Upper lobe of right lung (tissue), 1 donor: ENCODE measurements around the gene ANAPC2. TPM values are rescaled to one million over a fixed set of nuclear protein-coding genes. Genes with fewer than 3 reads are reported as not detected.
A peak's percentile ranks its signal among the peaks of the same experiment; 100 is the strongest.
"Not testable (repeated sequence)": the region's sequence is repeated elsewhere in the genome, so short reads cannot be mapped to it uniquely, and the experiment has no call there.

ENCODE experiments used
- ATAC-seq: fragments of 200-7000 bp; cut with Tn5 transposase; one replicate; pipeline ENCODE4 v1.9.1; 2020; ENCODE audit warnings: mild to moderate bottlenecking, moderate library complexity
- DNase-seq: peaks from one replicate; pipeline ENCODE4 v3.0.0-alpha.2; 2020
- H3K27ac ChIP-seq: fragments of 200-600 bp; one replicate; pipeline ENCODE4 v1.8.0; 2022
- H3K27me3 ChIP-seq: fragments of 200-600 bp; one replicate; pipeline ENCODE4 v1.8.0; 2022; ENCODE audit warnings: mild to moderate bottlenecking
- H3K36me3 ChIP-seq: fragments of 200-600 bp; one replicate; pipeline ENCODE4 v1.8.0; 2022
- H3K4me1 ChIP-seq: fragments of 200-600 bp; one replicate; pipeline ENCODE4 v1.8.0; 2022
- H3K4me3 ChIP-seq: fragments of 200-600 bp; one replicate; pipeline ENCODE4 v1.8.0; 2022; ENCODE audit warnings: mild to moderate bottlenecking
- H3K9me3 ChIP-seq: fragments of 200-600 bp; one replicate; pipeline ENCODE4 v1.8.0; 2022
- CTCF ChIP-seq: fragments of 200-600 bp; IDR thresholded peaks from one replicate; pipeline ENCODE4 v1.8.0; 2022; ENCODE audit warnings: antibody characterized with exemption
- intact Hi-C: fragments of 100-400 bp; cut with DNase I; formaldehyde crosslinking; loops from one replicate; pipeline ENCODE4 v1.11.0; 2022
- total RNA-seq: library from RNA; stranded (reverse); fragmentation: NEBNext Ultra II Directional; extraction: Animal tissue kit (Norgen Biotek cat#: 25700); gene quantifications from one replicate; pipeline ENCODE4 v1.2.1, GENCODE V29; 2021
- donor health status: DM: no; HTN: yes; CAD: no; lungs with severe emphysema.

The ANAPC2 gene
- total RNA-seq, 1 donor from 2014 or later: 51.4 TPM

GRCh38 chr9:137138722-137139467 lies 49.5 kb downstream of the ANAPC2 start, which contains the start of gene GRIN1:
Gene GRIN1, plus strand, starts transcription at chr9:137139154. Its CDS starts 333 bp downstream, at chr9:137139487.
- Histone ChIP-seq H3K27ac (no peak within 1 kb of the TSS), H3K9me3 (no peaks in the 10 kb centered on the region), H3K4me3 (no peak within 1 kb of the TSS), H3K4me1 (no peaks in the 10 kb centered on the region), H3K27me3 (peaks cover 72% of the 10 kb centered on the region), H3K36me3 (no peaks in the 10 kb centered on the region)
- DNase-seq (peak; percentile 70), ATAC-seq (peak; percentile 63)
- no peak for TF ChIP-seq CTCF
- intact Hi-C loops: no loop called here

GRCh38 chr9:137138058-137138721 lies 50.2 kb downstream of the ANAPC2 start:
- ATAC-seq: no peak
- no peak overlapping the region for H3K4me3 ChIP-seq
- no peak overlapping the region for H3K27ac ChIP-seq
- DNase-seq: peak; percentile 53
- intact Hi-C loops: no loop called here
- H3K36me3 ChIP-seq: no peaks in the 10 kb centered on the region
- TF ChIP-seq CTCF: no peak
- H3K27me3 ChIP-seq: peaks cover 67% of the 10 kb centered on the region
- H3K9me3 ChIP-seq: no peaks in the 10 kb centered on the region
- no peaks in the 10 kb centered on the region for H3K4me1 ChIP-seq

GRCh38 chr9:137136881-137137607 lies 51.3 kb downstream of the ANAPC2 start:
- H3K27me3 ChIP-seq: peaks cover 56% of the 10 kb centered on the region
- intact Hi-C loops: no loop called here
- DNase-seq: peak; percentile 31

GRCh38 chr9:137136261-137136880 lies 52.0 kb downstream of the ANAPC2 start:
- Histone ChIP-seq H3K27me3 (peaks cover 56% of the 10 kb centered on the region), H3K4me3 (no peak overlapping the region), H3K27ac (no peak overlapping the region), H3K36me3 (no peaks in the 10 kb centered on the region), H3K9me3 (no peaks in the 10 kb centered on the region), H3K4me1 (no peaks in the 10 kb centered on the region)
- ATAC-seq (no peak), DNase-seq (peak; percentile 62)
- intact Hi-C loops: no loop called here
- TF ChIP-seq CTCF: no peak

More at GRCh38 chr9:137136881-137137607, 51.3 kb downstream of the ANAPC2 start:
- Histone ChIP-seq H3K4me3 (no peak overlapping the region), H3K4me1 (no peaks in the 10 kb centered on the region), H3K9me3 (no peaks in the 10 kb centered on the region), H3K36me3 (no peaks in the 10 kb centered on the region), H3K27ac (no peak overlapping the region)
- TF ChIP-seq CTCF: no peak
- no peak for ATAC-seq

- intact Hi-C loops: not testable (repeated sequence)
These were observed 53.2 kb downstream of the ANAPC2 start for GRCh38 chr9:137135154-137135553.

More at GRCh38 chr9:137135154-137135553, 53.2 kb downstream of the ANAPC2 start:
- not testable (repeated sequence) for H3K4me3 ChIP-seq, H3K36me3 ChIP-seq, H3K4me1 ChIP-seq, ATAC-seq, H3K9me3 ChIP-seq, DNase-seq, H3K27ac ChIP-seq
- H3K27me3 ChIP-seq: peaks cover 45% of the 10 kb centered on the region
